Measurements from ENCODE around the gene CELSR2.
"Not testable (repeated sequence)": the region's sequence is repeated elsewhere in the genome, so short reads cannot be mapped to it uniquely, and the experiment has no call there.

Gene CELSR2

DNA sequence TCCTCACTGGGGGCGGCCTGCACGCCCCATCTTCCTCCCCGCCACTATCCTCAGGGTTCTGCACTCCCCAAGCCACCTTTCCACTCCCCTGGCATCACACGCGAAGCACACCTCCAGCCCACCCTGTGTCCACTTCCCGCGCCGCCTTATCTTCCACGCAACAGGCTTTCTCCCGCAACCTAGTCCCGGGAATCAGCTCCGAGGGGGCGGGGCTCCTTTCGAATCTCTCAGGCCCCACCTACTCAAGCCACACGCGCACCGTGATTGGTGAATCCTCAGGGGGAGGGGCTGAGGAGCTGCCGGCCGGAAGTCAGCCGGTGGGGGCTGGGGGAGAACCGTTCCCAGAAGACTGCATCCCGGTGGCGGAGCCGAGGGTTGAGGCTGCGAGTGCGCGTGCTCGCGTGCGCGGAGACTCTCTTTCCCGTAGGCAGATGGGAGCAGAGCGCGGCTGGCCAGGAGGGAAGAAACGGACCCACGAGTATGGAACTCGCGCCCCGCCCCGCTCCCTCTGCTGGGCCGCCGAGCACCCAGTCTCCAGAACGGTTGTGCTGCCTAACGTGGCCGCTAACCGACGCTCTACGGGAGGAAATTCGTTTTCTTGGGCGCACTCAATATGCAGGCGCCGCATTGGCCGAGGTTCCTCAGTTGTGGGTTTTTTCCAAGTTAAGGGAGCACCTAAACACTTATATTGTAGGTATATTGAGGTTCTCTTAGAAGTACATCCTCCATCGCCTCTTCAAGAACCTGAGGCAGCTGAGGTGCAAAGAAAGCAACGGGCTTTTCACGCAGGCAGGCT lies 33.8 kb downstream of the CELSR2 start, which contains the start of gene PSRC1:
Gene PSRC1, minus strand, starts transcription at position 194 of the 796 bp plus-strand sequence.
- peak; percentile 97 for DNase-seq

DNA sequence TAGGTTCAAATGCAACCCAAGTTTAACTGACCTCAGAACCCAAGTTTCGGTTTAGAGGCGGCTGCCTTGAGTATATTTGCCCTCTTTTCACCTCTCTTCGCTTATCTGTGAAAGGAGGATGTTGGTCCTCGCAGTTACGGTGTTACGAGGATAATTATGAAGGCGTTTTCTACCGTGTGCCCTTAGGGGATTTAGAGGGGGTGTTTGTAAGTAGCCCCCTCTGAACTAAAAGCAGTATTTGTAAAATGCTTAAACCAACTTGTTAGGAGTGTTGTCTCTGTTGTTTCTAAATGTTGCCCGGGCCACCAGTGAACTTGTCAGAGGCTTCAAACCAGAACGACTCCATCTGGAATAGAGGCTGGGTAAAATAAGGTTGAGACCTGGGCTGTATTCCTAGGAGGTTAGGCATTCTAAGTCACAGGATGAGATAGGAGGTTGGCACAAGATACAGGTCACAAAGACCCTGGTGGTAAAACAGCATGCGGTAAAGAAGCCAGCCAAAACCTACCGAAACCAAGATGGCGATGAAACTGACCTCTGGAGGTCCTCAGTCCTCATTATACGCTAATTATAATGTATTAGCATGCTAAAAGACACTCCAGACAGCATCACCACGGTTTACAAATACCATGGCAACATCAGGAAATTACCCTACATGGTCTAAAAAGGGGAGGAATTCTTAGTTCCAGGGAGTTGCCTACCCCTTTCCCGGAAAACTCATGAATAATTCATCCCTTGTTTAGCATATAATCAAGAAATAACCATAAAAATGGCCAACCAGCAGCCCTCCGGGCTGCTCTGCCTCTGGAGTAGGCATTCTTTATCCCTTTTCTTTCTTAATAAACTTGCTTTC lies 34.6 kb downstream of the CELSR2 start:
- DNase-seq: peak; percentile 44

DNA sequence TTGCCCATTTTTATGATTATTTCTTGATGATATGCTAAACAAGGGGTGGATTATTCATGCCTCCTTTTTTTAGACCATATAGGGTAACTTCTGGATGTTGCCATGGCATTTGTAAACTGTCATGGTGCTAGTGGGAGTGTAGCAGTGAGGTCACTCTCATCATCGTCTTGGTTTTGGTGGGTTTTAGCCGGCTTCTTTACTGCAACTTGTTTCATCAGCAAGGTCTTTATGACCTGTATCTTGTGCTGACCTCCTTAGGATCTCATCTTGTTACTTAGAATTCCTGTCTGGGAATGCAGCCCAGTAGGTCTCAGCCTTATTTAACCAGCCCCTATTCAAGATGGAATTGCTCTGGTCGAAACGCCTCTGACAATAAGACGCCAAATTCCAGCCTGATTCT lies 37.4 kb downstream of the CELSR2 start:
- DNase-seq: not testable (repeated sequence)

DNA sequence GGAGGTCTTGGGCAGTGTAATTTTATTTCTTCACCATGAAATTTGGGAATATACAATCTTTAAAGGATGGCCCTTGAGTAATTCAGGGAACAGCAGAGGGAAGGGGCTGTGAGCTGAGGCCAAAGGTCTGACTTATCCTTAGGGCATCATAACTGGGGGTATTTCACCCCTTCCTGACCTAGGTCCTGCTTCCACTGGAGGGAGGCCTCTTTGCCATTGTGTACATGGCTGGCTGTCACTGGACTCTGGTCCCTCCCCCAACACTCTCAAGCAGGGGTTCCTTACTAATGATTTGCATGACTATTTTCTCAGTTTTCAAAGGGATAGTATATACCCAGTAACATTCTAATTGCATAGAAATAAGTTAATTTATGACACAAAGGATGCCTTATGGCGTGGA lies 40.8 kb downstream of the CELSR2 start:
- DNase-seq: no peak

DNA sequence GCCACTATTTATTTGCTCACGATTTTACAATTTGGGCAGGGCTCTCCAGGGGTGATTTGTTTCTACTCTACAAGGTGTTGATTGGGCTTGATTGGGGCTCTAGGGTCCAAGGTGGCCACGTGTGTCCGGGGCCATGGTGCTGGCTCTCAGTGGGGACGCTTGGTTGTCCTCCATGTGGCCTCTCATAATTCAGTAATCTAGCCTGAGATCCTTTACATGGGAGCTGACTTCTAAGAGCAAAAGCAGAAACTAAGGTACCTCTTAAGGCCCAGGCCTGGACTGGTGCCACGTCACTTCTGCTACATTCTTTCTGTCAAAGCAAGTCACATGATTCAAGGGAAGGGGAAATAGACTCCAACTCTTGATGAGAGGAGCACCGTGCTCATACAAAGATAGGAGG lies 41.7 kb downstream of the CELSR2 start:
- no peak for DNase-seq

DNA sequence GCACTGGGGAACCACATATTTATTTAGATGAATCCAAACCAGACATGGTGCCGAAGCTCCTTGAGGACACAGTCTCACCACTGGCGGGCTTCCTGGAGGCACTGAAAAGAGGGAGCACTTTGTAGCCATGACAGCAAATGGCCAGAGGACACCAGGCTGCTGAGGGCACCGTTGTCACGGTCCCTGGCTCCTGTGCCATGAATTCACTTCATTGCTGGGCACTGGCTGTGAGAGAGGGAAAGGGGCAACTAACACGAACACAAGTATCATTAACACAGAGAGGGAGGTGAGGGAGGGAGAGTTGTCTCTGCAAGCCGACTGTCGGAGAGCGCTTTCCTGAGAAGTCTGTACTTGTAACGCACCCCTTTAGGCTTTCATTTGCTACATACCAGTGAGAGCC lies 43.0 kb downstream of the CELSR2 start:
- no peak for DNase-seq

DNA sequence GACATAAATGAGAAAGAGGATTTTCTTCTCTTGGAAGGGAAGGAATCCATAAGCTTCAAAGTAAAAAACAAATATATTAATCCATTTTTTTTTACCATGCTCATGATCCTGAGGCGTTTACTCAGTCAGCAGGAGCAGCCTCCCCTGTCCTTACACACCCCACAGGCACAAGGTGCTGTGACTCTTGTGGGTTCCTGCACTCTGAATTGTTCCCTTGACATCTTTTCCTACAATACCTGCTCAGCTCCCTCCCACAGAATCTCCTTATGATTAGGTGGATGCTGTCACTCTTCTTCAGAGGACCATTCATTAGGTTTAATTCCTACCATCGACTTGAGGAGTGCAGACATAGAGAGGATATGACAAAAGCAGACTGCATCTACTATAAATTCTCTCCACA lies 43.7 kb downstream of the CELSR2 start:
- DNase-seq: no peak

DNA sequence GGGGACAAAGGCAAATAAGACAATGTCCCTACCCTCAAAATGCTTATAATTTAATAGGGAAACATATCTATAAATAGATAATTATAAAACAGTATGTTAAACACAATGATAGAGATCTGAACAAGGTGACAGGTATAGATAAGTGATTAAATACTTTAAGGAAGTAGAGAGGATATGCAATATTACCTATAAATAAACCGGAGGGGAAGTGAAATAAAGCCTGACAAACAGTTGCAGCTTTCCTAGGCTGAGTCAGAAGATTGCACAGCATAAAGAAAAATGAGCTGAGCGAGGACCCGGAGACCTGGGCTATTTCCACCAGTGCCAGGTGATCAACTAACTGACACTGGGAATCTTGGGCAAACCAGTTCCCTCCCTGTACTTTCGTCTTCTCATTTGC lies 45.1 kb downstream of the CELSR2 start:
- no peak for DNase-seq

DNA sequence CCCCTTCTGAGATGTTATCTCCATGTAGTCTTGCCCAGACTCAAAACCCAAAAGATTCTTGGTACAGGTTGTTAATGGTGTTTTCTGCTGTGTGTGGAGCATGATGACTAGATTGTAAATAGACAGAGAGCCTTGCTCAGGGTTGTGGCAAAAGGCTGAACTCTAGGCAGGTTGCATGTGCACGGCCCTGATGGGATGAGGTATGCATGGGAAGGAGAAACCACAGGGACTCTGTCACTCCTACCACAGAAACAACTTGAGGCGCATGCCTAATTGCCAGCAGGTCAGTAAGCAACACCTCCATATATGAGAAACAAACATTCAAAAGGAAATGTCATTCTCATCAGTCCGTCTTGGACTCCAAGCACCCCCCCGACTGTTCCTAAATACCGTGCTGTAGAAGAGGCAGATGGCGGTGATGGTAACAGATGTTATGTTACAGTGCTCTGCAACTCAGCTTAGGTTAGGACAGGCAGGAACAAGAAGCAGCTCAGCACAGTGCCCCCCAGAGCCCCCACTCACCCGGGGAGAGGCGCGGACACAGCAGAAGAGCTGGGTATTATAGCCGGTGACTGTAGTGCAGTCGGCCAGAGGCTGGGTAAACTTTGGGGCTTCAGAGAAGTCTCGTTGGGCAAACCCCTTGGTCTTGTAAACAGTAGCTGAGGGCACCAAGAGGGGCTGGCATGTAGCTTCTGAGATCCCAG lies 46.5 kb downstream of the CELSR2 start:
- peak; percentile 98 for DNase-seq

DNA sequence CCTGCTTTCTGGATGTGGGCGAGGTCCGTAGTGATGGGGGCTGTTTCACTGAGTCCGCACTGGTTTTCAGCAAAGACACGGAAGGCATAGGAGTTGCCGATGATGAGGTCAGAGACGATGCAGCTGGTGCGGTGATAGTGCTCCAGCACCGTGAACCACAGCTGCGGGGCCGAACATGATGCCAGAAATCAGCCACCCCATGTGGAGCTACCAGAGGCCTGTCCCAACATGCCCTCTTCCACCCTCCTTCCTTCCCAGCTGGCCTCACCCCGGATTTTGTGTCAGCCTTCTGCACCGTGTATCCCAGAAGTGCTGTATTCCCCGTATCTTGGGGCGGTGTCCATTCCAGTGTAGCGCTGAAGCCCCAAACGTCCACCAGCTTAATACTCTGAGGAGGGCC lies 47.4 kb downstream of the CELSR2 start:
- DNase-seq: peak; percentile 65

DNA sequence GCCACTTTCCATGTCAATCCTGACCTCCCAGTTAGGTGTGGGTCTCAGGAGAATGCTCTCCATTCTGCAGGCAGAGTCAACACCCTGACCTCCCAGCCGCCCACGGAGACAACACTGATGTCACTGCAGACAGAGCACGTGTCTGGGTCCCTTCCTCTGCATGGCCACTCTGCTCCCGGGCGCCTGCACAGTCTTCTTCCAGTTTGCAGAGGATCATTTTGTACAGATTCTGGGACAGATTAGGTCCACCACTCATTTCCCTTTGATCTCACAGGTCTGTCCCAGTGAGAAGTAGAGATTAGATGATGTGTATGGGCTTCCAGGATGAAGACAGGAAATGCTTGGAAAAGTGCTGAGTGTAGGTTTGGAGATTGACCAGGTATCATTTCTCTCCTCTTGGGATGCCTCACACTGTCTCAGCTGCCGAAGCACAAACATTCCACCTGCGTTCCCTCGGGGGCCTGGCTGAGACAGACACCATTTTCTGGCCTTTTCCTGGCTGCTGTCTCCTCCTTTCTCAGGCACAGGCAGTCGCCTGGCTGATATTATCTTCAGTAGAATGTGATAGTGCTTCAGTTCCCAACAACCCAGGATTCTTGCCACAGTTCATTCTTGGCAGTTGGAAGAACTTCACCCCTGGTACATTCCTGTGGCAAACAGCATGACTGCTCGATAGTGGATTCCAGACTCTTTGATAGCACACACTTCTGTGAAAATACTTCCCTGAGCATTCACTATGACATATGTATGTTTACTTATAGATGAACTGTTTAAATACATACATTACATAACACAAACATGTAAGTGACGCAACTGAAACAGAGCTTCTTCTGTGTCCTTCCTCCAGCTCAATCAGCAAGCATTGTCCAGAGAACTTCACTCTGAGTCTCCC lies 49.6 kb downstream of the CELSR2 start:
- DNase-seq: no peak

DNA sequence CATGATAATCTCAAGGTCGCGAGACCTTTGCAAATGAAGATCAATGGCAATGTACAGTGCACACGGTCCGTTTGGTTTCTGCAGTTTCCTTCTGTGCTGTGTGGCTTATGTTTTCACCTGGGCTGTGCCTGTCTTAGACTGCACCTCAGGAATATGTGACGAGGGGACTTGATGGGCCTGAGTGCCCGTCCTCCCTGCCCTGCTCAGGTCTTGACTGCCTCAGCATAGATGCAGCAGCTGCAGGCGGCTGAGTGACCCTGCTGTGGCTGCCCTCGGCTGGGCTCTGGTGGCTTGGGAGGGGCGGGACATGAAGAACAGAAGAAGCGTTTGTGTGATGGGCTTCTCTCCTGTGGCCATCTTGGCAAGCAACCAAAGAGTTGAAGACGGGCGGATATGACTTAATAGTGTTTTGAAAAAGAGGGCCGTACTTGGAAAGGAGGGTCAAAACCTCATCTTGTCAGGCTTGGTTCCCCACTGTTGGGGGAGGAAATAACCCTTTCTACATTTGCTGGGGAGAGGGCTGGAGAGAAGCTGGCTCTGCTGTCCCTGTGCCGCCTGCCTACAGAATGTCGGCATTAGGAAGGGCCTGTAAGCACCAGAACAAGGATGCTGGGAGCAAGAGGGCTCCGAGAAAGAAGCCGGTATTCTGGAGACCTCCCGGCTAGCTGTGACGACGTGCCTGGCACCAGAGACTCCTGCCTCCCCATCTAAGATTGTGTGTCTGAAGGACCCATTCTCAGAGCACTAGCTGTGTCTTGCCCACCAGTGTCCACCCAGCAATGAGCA lies 50.4 kb downstream of the CELSR2 start:
- DNase-seq: no peak

DNA sequence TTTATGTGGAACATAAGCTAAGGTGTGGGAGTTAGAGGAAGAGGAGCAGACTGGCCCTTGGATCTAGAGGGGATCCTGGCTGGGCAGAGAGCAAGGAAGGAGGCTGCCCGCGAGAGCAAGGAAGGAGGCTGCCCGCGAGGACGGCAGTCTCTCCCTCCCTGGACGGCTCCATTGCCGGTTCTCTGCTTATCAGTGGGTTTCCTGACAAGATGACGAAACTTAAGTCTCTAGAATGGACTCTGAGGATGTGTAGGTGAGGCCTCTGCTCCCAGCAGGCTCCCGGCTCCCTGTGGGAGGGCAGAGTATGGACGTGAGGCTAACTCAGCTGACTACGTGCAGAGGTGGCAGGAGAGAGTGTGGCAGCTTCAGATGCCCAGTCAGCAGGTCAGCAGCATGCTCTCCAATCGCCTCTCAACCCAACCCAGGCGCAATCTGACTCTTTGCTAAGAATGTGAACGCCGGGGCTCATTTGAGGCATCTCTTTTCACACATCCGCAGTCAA lies 51.4 kb downstream of the CELSR2 start:
- DNase-seq: no peak

DNA sequence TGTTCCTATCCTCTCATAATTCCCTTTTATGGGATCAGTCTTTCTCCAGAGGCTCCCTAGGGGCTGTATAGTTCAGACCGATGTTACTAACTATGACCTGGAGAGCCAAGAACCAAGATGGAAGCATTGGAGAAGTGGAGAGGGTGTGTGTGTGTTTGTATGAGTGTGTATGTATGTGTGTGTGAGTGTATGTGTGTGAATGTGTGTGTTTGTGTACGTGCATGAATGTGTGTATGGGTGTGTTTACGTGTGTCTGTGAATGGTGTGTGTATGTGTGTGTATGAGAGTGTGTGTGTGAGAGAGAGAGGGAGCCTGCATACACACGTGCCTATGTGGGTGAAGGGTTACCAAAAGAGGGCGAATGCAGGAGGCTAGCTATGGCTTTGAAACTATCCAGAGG lies 52.5 kb downstream of the CELSR2 start:
- no peak for DNase-seq

DNA sequence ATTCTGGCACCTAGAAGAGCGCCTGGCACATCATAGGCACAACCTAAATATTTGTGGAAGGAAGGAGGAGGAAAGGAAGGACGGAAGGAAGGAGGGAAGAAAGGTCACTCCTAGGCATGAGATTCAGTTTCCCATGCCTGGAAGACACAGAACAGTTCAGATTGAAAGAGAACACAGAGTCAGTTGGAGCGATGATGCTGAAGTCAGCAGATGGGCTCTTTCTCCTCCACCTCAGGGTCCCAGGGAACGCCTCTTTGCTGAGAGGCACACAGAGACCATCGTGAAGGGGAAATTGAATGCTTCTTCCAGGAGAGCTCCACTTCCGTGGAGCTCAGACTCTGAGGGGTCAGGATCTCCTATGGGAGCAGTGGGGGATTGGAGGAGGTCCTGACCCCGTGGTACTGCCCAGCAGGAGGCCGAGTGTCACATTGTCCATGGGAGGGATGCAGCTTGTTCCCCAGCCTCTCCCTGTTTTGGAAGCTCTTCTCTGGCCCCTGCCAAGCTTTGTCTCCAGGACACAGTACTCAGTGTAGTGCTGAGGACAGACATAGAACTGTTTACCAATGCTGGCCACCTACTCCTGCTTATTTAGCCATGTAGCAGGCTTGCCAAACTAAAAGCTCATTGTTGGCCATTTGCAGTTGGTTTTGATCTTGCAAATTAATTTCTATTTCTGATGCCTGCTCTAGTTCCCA lies 55.0 kb downstream of the CELSR2 start:
- DNase-seq: peak; percentile 24

DNA sequence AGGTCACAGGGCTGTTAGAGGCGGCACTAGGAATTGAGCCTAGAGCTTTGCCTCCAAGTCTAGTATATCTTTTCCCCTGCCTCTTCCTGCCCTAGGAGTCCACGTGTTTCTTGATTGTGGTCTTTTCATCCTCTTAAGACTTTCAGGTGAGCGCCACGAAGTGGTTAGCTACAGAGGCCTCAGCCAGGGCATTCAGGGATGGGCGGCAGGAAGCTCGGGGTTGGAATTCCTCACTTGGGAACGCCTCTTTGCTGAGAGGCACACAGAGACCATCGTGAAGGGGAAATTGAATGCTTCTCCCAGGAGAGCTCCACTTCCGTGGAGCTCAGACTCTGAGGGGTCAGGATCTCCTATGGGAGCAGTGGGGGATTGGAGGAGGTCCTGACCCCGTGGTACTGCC lies 56.7 kb downstream of the CELSR2 start:
- DNase-seq: not testable (repeated sequence)

DNA sequence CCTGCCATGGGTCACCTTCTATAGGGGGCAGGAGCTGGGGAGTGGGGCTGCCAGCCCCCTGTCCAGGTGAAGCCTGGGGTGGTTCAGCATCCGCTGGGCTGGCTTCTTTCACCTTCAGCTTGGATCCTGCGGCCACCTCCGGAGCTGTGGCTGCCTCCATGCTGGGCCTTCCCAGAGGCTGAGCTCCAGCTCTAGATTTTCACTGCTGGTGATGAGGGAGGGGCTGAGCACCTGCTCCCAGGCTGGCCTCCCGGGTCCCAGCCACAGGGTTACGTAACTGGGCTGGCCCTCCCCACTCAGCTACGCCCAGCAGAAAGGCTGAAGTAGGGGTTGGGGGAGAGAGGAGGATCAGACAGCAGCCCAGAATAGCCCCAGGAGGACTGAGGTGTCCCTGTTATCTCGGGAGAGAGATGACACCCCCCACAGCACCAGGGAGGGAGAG lies 57.5 kb downstream of the CELSR2 start, which contains the start of gene MYBPHL:
Gene MYBPHL, minus strand, starts transcription at position 180 of the 442 bp plus-strand sequence. Its CDS starts 20 bp downstream, at position 160.
- DNase-seq: no peak

DNA sequence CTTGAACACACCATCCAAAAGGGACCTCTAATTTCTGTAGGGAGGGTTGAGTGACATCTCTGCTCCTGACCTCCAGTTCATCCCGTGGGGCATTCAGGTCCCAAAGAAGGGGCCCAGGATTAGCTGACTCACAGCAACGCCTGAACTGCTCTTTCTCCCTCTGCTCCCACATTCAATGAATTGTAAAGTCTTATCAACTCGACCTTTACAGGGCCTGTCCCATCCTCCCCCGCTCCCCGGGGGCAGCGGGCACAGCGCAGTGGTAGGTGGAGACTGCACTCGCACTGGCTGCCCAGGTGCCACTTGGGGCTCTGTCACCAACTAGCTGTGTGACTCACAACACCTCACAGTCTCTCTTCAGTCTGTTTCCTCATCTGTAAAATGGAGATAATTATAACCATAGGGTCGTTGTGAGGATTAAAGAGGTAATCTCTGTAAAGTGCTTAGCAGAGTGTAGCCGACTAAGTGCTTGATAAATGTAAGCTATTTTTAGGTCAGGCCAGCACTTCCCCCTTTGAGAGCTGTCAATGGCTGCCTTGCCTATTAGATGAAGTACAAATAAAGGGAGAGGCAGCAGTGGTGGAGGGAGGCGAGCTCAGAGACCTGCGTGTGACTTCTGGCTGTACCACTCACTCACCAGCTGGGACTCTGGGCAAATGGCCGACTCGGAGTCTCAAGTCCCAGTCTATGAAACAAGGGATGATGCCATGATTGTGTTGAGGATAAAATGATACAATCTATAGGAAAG lies 58.1 kb downstream of the CELSR2 start:
- peak; percentile 52 for DNase-seq

DNA sequence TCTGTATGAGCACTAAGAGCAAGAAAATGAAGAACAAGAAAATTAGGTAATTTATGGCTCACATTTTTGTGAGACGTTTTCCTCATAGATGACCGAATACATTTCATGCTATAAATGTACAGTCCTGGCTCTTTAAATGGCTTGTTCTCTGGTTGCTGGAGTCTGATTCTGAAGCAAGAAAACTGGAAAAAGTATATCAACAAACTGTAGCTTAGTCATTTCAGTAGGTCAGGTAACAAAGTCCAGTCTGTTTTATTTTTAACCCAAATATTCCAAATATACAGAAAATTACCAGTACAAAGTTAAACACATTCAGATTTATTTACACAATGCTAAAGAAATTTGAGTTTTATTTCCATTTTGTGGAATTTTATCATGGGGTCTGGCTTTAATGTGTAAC lies 60.0 kb downstream of the CELSR2 start:
- no peak for DNase-seq

DNA sequence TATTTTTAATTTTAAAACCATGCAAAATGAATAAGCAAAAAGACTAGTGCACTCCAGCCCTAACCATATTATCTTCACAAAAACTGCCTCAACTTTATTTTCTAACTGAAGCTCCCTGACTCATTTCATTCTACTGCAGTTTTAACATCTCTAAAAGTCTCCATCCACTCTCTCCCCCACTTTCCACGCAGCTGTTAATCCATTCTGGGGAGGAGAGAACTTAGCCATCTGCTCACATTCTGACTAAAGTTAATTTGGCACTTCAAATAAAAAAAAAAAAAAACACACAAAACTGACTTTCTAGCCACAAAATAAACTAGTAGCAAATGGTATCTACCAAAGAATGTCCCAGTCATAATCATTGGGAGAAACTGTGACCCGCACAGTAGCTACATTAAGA lies 62.9 kb downstream of the CELSR2 start:
- peak; percentile 81 for DNase-seq
